Stimulated activated CD8-positive, alpha-beta memory T cell treated with anti-CD3 and anti-CD28 coated beads, Interleukin-4, amount 100 ng/mL, for 4 hours (primary cell): ENCODE results near the gene CADM4.

Source experiments
- DNase-seq, 2 donors: peaks; one replicate each; pipeline ENCODE4 v3.0.0-alpha.2; 2020; ENCODE audit warnings: low read depth in 2 of 2, low spot score in 1 of 2

Gene CADM4

DNA sequence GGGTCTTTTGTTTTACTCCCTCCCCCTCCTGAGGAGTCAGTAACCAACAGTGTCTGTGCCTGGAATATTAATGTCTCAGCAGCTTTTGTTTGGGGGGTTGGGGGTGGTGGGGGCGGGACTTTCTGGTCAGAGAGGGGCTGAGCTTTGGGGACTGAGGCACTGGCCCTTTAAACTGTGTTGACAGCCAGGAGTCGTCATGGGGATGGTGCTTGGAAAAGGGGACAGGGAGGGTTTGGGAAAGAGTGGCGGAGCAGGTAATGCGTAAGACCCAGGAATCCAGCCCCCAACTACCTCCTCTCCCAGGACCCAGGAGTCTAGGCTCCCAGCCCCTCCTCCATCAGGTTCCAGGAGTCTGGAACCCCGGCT is 5.2 kb downstream of the CADM4 start:
- no peak for DNase-seq

DNA sequence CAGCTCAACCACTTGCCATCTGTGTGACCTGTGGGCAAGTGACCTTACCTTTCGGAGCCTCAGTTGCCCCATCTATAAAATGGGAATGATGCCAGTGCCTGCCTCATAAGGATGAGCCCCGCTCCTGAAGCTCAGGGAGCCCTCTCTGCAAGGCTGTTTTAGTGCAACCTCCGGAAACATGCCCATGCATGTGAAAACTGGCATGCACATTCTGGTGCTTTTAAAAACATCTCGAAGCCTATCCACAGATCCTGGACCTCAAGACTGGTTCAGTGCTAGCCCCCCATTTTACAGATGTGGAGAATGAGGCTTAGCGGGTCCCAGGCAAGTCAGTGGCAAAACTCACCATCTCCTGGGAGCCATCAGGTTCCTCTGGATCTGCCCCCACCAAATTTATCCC is 5.6 kb downstream of the CADM4 start:
- no peak for DNase-seq

- DNase-seq: no peak
These were observed 6.1 kb downstream of the CADM4 start for GRCh38 chr19:43633520-43633919.

- DNase-seq: no peak
These were observed 8.2 kb downstream of the CADM4 start for GRCh38 chr19:43631491-43631890.

DNA sequence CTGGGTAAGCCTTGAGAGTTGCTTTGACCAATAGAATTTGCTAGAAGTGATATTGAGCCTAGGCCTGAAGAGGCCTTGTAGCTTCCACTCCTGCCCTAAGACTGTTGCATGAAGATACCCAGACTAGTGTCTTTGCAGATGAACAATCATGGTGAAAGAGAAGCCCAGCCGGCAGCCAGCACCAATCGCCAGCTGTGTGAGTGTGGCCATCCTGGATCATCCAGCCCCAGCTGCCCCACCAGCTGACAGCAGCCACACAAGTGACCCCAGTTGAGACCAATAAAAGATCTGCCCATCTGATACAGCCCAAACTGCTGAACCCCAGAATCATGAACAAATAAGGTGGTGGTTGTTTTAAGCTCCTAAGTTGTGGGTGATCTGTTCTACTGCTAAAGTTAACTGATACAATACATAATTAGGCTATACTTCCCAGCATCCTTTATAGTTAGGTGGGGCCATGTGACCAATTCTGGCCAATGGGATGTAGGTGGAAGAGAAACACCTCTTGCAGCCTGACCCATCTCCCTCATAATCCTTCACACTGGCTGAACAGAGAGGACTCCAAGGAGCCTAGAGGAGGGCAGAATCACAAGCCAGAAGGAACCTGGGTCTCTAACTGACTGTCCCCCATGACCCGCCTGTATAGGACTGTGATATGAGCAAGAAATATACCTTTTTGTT is 10.9 kb downstream of the CADM4 start:
- DNase-seq: no peak

DNA sequence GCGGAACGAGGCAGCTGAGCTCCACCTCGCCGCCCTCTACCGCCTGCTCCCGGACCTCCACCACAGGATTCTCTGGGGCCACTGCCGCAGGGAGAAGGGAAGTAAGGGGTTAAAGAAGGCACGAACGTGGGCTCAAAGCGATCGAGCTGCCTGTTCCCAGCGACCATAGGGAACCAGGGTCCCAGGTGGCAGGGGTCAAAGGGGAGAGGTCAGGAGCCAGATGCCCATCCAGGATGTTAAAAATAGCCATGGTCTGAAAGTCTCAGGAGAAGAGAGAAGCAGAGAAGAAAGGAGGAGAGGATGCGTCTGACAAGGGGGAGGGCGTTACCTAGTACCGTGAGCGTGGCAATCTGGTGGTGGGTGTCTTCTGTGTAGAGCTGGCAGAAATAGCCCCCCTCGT is 12.8 kb downstream of the CADM4 start:
- no peak for DNase-seq

- no peak for DNase-seq
These were observed 13.6 kb downstream of the CADM4 start for GRCh38 chr19:43625918-43626579.

GRCh38 chr19:43624933-43625332 is 14.7 kb downstream of the CADM4 start:
- peak; percentile 64 to 67 for DNase-seq

DNA sequence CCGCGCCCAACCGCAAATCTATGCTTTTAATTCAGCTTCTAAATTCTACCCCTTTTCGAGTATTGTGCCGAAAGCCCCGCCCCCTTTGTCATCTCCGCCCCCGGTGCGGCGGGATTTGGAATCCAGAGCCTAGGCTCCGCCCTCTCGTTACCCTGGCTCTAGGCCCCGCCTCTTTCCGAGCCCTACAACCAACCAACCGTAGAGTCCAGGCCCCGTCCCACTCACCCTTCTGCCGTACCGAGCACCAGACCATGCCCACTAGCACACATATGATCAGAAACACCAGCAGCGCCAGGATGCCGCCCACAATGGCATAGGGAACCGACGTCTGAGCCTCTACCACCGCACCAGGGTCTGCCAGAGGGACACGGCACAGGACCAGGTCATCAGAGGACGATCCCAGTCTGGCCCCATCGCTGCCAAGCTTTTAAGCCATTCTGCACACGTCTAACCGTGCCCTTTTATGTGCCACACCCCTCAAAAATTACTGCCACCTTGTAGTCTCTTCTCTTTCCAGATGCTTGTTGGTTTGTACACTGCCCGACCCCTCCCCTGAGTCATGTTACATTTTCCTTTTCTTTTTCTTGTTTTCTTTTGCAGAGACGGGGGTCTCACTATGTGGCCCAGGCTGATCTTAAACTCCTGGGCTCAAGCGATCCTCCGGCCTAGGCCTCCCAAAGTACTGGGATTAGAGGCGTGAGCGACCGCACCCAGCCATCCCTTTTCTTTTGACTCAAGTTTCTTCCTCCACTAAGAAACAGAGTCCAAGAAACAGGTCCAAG is 15.6 kb downstream of the CADM4 start:
- no peak for DNase-seq

DNA sequence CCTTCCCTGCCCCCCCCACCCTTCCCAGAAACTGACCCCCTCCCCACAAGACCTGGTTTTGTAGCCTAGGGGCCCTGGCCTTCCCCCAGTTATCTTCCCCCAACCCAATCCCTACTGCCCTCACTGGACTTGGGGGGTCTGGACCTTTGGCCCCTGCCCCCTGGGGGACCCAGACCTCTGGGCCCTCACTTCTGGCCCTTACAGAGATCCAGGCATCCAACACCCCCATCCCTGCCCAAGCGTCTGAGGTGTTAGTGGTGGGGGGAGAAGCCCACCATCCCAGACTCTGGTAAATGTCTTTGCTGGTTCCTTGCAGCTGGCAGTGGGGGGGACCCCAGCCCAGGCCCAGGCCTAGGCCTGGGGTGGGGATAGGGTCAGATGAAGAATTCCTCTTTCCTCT is 16.7 kb downstream of the CADM4 start:
- no peak for DNase-seq

DNA sequence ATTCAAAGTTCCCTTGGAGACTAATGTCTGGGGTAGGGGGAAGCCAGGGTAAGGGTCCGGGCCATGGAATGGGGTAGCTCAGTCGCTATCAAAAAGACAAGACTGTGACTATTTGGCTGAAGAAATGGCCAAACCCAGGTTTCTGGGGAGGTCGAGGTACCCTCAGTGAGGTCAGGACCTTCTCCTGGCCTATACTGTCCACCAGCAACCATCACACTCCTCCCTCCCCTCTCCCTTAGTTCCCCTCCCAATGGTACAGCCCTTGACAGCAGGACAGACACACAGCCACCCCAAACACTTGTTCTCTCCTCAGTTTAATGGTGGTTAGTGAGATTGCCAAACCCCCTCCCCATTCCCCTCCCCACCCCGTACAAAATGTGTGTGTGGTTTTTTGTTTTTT is 17.6 kb downstream of the CADM4 start:
- DNase-seq: no peak

GRCh38 chr19:43620061-43621001 is 19.3 kb downstream of the CADM4 start:
- DNase-seq: peak in 1 of 2 donors; percentile 76

DNA sequence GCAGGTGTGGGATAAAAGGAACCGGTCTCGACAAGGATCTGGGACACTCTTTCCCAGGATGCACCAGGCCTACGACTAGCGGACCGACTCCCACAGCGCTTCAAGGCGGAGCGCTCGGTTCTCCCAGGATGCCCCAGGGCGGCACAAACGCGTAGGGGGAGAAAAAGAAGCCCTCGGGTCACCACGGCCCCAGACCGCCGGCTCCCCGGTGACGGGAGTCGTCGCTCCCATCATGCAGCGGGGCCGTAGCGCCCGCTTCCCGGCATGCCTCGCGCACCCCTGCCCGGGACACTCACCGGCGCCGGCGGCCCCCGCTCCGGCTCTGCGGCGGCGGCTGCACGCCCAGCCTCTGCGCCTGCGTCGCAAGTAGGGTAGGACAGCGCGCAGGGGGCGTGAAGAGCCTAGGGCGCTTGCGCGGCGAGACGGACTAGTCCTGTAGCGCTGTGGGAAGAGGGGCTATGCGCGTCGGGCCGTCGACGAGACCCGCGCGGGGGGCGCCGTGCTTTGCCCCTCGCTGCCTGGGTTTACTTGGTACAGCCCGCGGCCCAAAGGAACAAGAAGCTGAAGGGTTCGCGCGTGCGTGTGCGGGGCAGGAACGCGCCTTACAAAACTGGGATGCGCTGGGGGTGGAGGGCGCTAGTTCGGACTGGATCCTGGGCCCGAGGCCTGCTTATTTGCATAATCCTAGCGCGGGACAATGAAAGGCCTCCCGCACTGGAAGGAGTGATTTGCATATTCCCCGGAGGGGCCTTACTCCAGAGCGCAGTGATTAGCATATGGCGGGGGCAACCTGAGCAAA is 20.2 kb downstream of the CADM4 start, which contains the start of gene ZNF428:
Gene ZNF428 (minus strand): TSS at position 368 of the 799 bp plus-strand sequence. CDS start 5,325 bp downstream, outside the sequence.
- DNase-seq: peak; percentile 60 to 77

GRCh38 chr19:43618921-43619261 is 20.8 kb downstream of the CADM4 start:
- DNase-seq: no peak

GRCh38 chr19:43616954-43617353 is 22.7 kb downstream of the CADM4 start:
- no peak for DNase-seq

GRCh38 chr19:43616306-43616705 is 23.3 kb downstream of the CADM4 start:
- DNase-seq: no peak

- DNase-seq: no peak
These were observed 27.3 kb downstream of the CADM4 start for GRCh38 chr19:43612374-43612773.

- DNase-seq: no peak
These were observed 27.9 kb downstream of the CADM4 start, which contains the start of gene SRRM5 for GRCh38 chr19:43611788-43612187. TSS of gene SRRM5 (plus strand) at chr19:43612088. CDS start at chr19:43612122, 34 bp downstream.

DNA sequence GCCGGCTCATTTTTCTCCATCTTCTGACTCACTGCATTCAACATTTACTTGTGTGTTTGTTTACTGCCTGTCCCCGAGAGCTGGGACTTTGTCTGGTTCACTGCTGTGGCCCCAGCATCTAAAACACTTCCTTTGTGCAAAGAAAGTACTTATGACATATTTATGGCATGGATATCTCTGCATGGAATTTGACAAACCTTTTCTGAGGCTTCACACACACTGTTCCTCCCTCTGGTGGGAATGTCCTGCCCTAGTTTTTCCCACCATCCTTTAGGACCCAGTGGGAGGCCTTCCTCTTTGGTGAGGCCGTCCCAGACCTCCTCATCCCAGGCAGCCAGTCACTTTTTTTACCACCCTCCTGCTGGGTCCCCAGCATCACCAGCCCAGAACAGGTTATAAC is 29.2 kb downstream of the CADM4 start:
- no peak for DNase-seq

- no peak for DNase-seq
These were observed 29.8 kb downstream of the CADM4 start for GRCh38 chr19:43609872-43610271.
